Trophoblast cell (in vitro differentiated cells and primary cell): Measurements from ENCODE around the gene LDAF1.

Source experiments
- DNase-seq, 2 donors: peaks; one replicate each; pipeline ENCODE4 v3.0.0-alpha.2; 2016
- H2AFZ ChIP-seq: 2 replicates; pipeline ENCODE4 v1.6.1; 2013; ENCODE audit warnings: low read length, moderate library complexity, mild to moderate bottlenecking; ENCODE audit not compliant: insufficient read depth, poor library complexity
- H2AK5ac ChIP-seq: 2 replicates; pipeline ENCODE4 v1.6.1; 2013; ENCODE audit warnings: mild to moderate bottlenecking, low read length
- H2BK120ac ChIP-seq: 2 replicates; pipeline ENCODE4 v1.6.1; 2013; ENCODE audit warnings: low read length, mild to moderate bottlenecking, moderate library complexity; ENCODE audit not compliant: insufficient read depth, poor library complexity
- H2BK12ac ChIP-seq: 2 replicates; pipeline ENCODE4 v1.6.1; 2013; ENCODE audit warnings: mild to moderate bottlenecking, low read length, moderate library complexity
- H2BK5ac ChIP-seq: 2 replicates; pipeline ENCODE4 v1.6.1; 2013; ENCODE audit warnings: low read length, low read depth, moderate library complexity, mild to moderate bottlenecking; ENCODE audit not compliant: poor library complexity
- H3K14ac ChIP-seq: 2 replicates; pipeline ENCODE4 v1.6.1; 2013; ENCODE audit warnings: mild to moderate bottlenecking, low read length
- H3K18ac ChIP-seq: 2 replicates; pipeline ENCODE4 v1.6.1; 2013; ENCODE audit warnings: mild to moderate bottlenecking, low read length
- H3K23ac ChIP-seq: 2 replicates; pipeline ENCODE4 v1.6.1; 2013; ENCODE audit warnings: low read length
- H3K27ac ChIP-seq: 2 replicates; pipeline ENCODE4 v1.5.1; 2013; ENCODE audit warnings: low read depth, mild to moderate bottlenecking, inconsistent platforms, low read length, moderate library complexity
- H3K27me3 ChIP-seq: 2 replicates; pipeline ENCODE4 v1.6.1; 2013; ENCODE audit warnings: inconsistent platforms, mild to moderate bottlenecking, low read length, moderate library complexity; ENCODE audit not compliant: insufficient read depth
- H3K36me3 ChIP-seq, 2 experiments: 1 replicate in 1 of 2; 2 replicates in 1 of 2; pipeline ENCODE4 v1.6.1; 2013; ENCODE audit warnings: low read length in 2 of 2, mild to moderate bottlenecking in 2 of 2, moderate library complexity in 1 of 2; ENCODE audit not compliant: insufficient read depth in 2 of 2, control insufficient read depth in 1 of 2
- H3K4ac ChIP-seq: 2 replicates; pipeline ENCODE4 v1.6.1; 2013; ENCODE audit warnings: low read depth, mild to moderate bottlenecking, low read length, moderate library complexity
- H3K4me1 ChIP-seq, 2 experiments: 1 replicate in 1 of 2; 2 replicates in 1 of 2; pipeline ENCODE4 v1.6.1; 2013; ENCODE audit warnings: low read length in 2 of 2, mild to moderate bottlenecking in 2 of 2, moderate library complexity in 1 of 2; ENCODE audit not compliant: insufficient read depth in 2 of 2, control insufficient read depth in 1 of 2
- H3K4me2 ChIP-seq: 2 replicates; pipeline ENCODE4 v1.6.1; 2013; ENCODE audit warnings: inconsistent platforms, mild to moderate bottlenecking, low read length, moderate library complexity
- H3K4me3 ChIP-seq: 2 replicates; pipeline ENCODE4 v1.5.1; 2013; ENCODE audit warnings: mild to moderate bottlenecking, low read depth, low read length, inconsistent platforms
- H3K79me1 ChIP-seq: one replicate; pipeline ENCODE4 v1.6.1; 2013; ENCODE audit warnings: low read length
- H3K79me2 ChIP-seq: 2 replicates; pipeline ENCODE4 v1.6.1; 2013; ENCODE audit warnings: low read length, mild to moderate bottlenecking; ENCODE audit not compliant: control insufficient read depth, insufficient read depth, poor library complexity
- H3K9ac ChIP-seq: 2 replicates; pipeline ENCODE4 v1.6.1; 2013; ENCODE audit warnings: mild to moderate bottlenecking, low read length
- H3K9me3 ChIP-seq: 2 replicates; pipeline ENCODE4 v1.6.1; 2013; ENCODE audit warnings: low read depth, mild to moderate bottlenecking, control low read depth, inconsistent platforms, low read length; ENCODE audit not compliant: insufficient read depth
- H4K12ac ChIP-seq: 2 replicates; pipeline ENCODE4 v1.6.1; 2013; ENCODE audit warnings: low read depth, mild to moderate bottlenecking, low read length, moderate library complexity
- H4K8ac ChIP-seq: 2 replicates; pipeline ENCODE4 v1.6.1; 2013; ENCODE audit warnings: low read depth, mild to moderate bottlenecking, low read length, moderate library complexity
- H4K91ac ChIP-seq: one replicate; pipeline ENCODE4 v1.6.1; 2013; ENCODE audit warnings: low read depth, mild to moderate bottlenecking, low read length, moderate library complexity
- WGBS: extraction: QIAGEN DNeasy Blood & Tissue Kit; methylation state at CpG from one replicate; pipeline ENCODE4 v1.1.7; 2013; ENCODE audit warnings: missing lambda C conversion rate; ENCODE audit not compliant: insufficient read length, insufficient coverage; ENCODE audit errors: extremely low coverage; 5-methylcytosine and 5-hydroxymethylcytosine counted together

LDAF1 gene

GRCh38 chr16:21189311-21189710, 30.8 kb downstream of the LDAF1 start:
- Histone ChIP-seq H3K79me2 (no peaks in the 10 kb centered on the region), H2BK12ac (no peak overlapping the region), H3K79me1 (no peaks in the 10 kb centered on the region), H3K36me3 (no peaks in the 10 kb centered on the region), H2AK5ac (no peak overlapping the region), H2BK120ac (no peak overlapping the region), H3K4me2 (no peak overlapping the region), H3K23ac (no peak overlapping the region), H3K27ac (no peak overlapping the region), H3K4me1 (peaks cover 2 to 3% of the 10 kb centered on the region in 2 experiments), H3K27me3 (no peaks in the 10 kb centered on the region), H3K9me3 (peaks cover 2% of the 10 kb centered on the region), H3K4ac (no peak overlapping the region), H3K4me3 (no peak overlapping the region), H2AFZ (no peak overlapping the region), H4K8ac (no peak overlapping the region), H2BK5ac (no peak overlapping the region), H3K14ac (no peak overlapping the region), H3K18ac (no peak overlapping the region), H3K9ac (no peak overlapping the region), H4K91ac (no peak overlapping the region), H4K12ac (no peak overlapping the region)
- no CpG with 5 or more reads among the region's 5 CpGs for WGBS
- no peak for DNase-seq

GRCh38 chr16:21190013-21190412, 31.5 kb downstream of the LDAF1 start:
- WGBS: no CpG with 5 or more reads among the region's 4 CpGs
- Histone ChIP-seq H3K4me1 (peaks cover 2 to 3% of the 10 kb centered on the region in 2 experiments), H3K18ac (no peak overlapping the region), H3K14ac (no peak overlapping the region), H4K8ac (no peak overlapping the region), H3K36me3 (no peaks in the 10 kb centered on the region), H2AFZ (no peak overlapping the region), H3K23ac (no peak overlapping the region), H2BK120ac (no peak overlapping the region), H3K79me2 (no peaks in the 10 kb centered on the region), H2AK5ac (no peak overlapping the region), H3K27ac (no peak overlapping the region), H4K12ac (no peak overlapping the region), H3K9ac (no peak overlapping the region), H3K27me3 (no peaks in the 10 kb centered on the region), H3K4ac (no peak overlapping the region), H2BK12ac (no peak overlapping the region), H3K4me2 (no peak overlapping the region), H3K9me3 (peaks cover 2% of the 10 kb centered on the region), H4K91ac (no peak overlapping the region), H3K4me3 (no peak overlapping the region), H3K79me1 (no peaks in the 10 kb centered on the region), H2BK5ac (no peak overlapping the region)
- DNase-seq: no peak

- no peak overlapping the region for H3K9ac ChIP-seq
- H3K4me1 ChIP-seq: peaks cover 2 to 3% of the 10 kb centered on the region in 2 experiments
- no peak overlapping the region for H2AK5ac ChIP-seq
- no peak overlapping the region for H4K91ac ChIP-seq
- H3K9me3 ChIP-seq: peaks cover 2% of the 10 kb centered on the region
- no peak overlapping the region for H2BK12ac ChIP-seq
- H3K79me2 ChIP-seq: no peaks in the 10 kb centered on the region
- no peak overlapping the region for H3K23ac ChIP-seq
- no peak overlapping the region for H2BK120ac ChIP-seq
- no peak overlapping the region for H2AFZ ChIP-seq
- H3K36me3 ChIP-seq: no peaks in the 10 kb centered on the region
- H3K27ac ChIP-seq: no peak overlapping the region
- H3K4ac ChIP-seq: no peak overlapping the region
- no peaks in the 10 kb centered on the region for H3K79me1 ChIP-seq
- no peak overlapping the region for H3K4me2 ChIP-seq
- no peak overlapping the region for H2BK5ac ChIP-seq
- no peak overlapping the region for H3K18ac ChIP-seq
- H3K4me3 ChIP-seq: no peak overlapping the region
- no peaks in the 10 kb centered on the region for H3K27me3 ChIP-seq
- H4K12ac ChIP-seq: no peak overlapping the region
- DNase-seq: no peak
- no peak overlapping the region for H4K8ac ChIP-seq
- no peak overlapping the region for H3K14ac ChIP-seq
Measured at GRCh38 chr16:21190599-21190998, 32.1 kb downstream of the LDAF1 start.

GRCh38 chr16:21192991-21193390, 34.5 kb downstream of the LDAF1 start:
- H3K4me1 ChIP-seq: peaks cover 2 to 3% of the 10 kb centered on the region in 2 experiments
- no peaks in the 10 kb centered on the region for H3K36me3 ChIP-seq
- no peak overlapping the region for H3K18ac ChIP-seq
- WGBS: no CpG with 5 or more reads among the region's 1 CpG
- H3K27me3 ChIP-seq: no peaks in the 10 kb centered on the region
- no peak overlapping the region for H3K4ac ChIP-seq
- no peak overlapping the region for H2AFZ ChIP-seq
- no peaks in the 10 kb centered on the region for H3K79me1 ChIP-seq
- no peak for DNase-seq
- no peaks in the 10 kb centered on the region for H3K79me2 ChIP-seq
- H3K27ac ChIP-seq: no peak overlapping the region
- no peak overlapping the region for H3K14ac ChIP-seq
- H3K9ac ChIP-seq: no peak overlapping the region
- peaks cover 2% of the 10 kb centered on the region for H3K9me3 ChIP-seq
- H2BK120ac ChIP-seq: no peak overlapping the region
- H2BK12ac ChIP-seq: no peak overlapping the region
- no peak overlapping the region for H2AK5ac ChIP-seq
- no peak overlapping the region for H3K23ac ChIP-seq
- H4K91ac ChIP-seq: no peak overlapping the region
- H2BK5ac ChIP-seq: no peak overlapping the region
- no peak overlapping the region for H4K12ac ChIP-seq
- no peak overlapping the region for H4K8ac ChIP-seq
- H3K4me2 ChIP-seq: no peak overlapping the region
- no peak overlapping the region for H3K4me3 ChIP-seq
